ENCODE data around the gene MDM2. TPM values are rescaled to one million over a fixed set of nuclear protein-coding genes. Genes with fewer than 3 reads are reported as not detected.

Gene MDM2
- total RNA-seq, 2 donors from 2014 or later = 102 to 137 TPM

- Histone ChIP-seq H3K27ac (ENCODE audit: low read depth, low read length) (no peak overlapping the region), H3K36me3 (ENCODE audit: control insufficient read depth, insufficient read depth, low read length) (no peaks in the 10 kb centered on the region), H3K27me3 (ENCODE audit: control insufficient read depth, insufficient read depth, low read length, poor library complexity, severe bottlenecking) (no peaks in the 10 kb centered on the region), H3K9ac (ENCODE audit: extremely low read depth, low read length, poor library complexity, severe bottlenecking) (no peak overlapping the region), H3K4me3 (ENCODE audit: low read length) (no peak overlapping the region), H3K4me1 (ENCODE audit: control insufficient read depth, insufficient read depth, low read length) (no peaks in the 10 kb centered on the region), H3K9me3 (ENCODE audit: control insufficient read depth, low read length) (no peaks in the 10 kb centered on the region)
- DNase-seq = no peak
- H3K4me3 Mint-ChIP-seq = no peak overlapping the region
- no peak overlapping the region for H3K27ac Mint-ChIP-seq
- H3K36me3 Mint-ChIP-seq (ENCODE audit: low read depth) = no peaks in the 10 kb centered on the region
- no peak for TF ChIP-seq CTCF (conservative IDR thresholded peaks at IDR 0.05)
- WGBS, 2 experiments (ENCODE audit: insufficient coverage in 1 of 2, insufficient read length in 1 of 2) = 94 to 100% methylated on average over 4 to 7 of the region's 8 CpGs
- no peaks in the 10 kb centered on the region for H3K27me3 Mint-ChIP-seq (ENCODE audit: insufficient read depth)
- no peaks in the 10 kb centered on the region for H3K9me3 Mint-ChIP-seq
- no peaks in the 10 kb centered on the region for H3K4me1 Mint-ChIP-seq
These were observed 47.8 kb downstream of the MDM2 start for GRCh38 chr12:68855771-68856170.

- Mint-ChIP-seq H3K9me3 (no peaks in the 10 kb centered on the region), H3K27me3 (ENCODE audit: insufficient read depth) (no peaks in the 10 kb centered on the region), H3K4me1 (no peaks in the 10 kb centered on the region), H3K4me3 (no peak overlapping the region), H3K36me3 (ENCODE audit: low read depth) (no peaks in the 10 kb centered on the region), H3K27ac (no peak overlapping the region)
- 79 to 92% methylated on average over 2 to 3 of the region's 3 CpGs for WGBS, 2 experiments (ENCODE audit: insufficient coverage in 1 of 2, insufficient read length in 1 of 2)
- Histone ChIP-seq H3K36me3 (ENCODE audit: control insufficient read depth, insufficient read depth, low read length) (no peaks in the 10 kb centered on the region), H3K9ac (ENCODE audit: extremely low read depth, low read length, poor library complexity, severe bottlenecking) (no peak overlapping the region), H3K4me1 (ENCODE audit: control insufficient read depth, insufficient read depth, low read length) (no peaks in the 10 kb centered on the region), H3K27ac (ENCODE audit: low read depth, low read length) (no peak overlapping the region), H3K9me3 (ENCODE audit: control insufficient read depth, low read length) (no peaks in the 10 kb centered on the region), H3K4me3 (ENCODE audit: low read length) (no peak overlapping the region), H3K27me3 (ENCODE audit: control insufficient read depth, insufficient read depth, low read length, poor library complexity, severe bottlenecking) (no peaks in the 10 kb centered on the region)
- TF ChIP-seq CTCF (conservative IDR thresholded peaks at IDR 0.05) = no peak
- DNase-seq = no peak
These were observed 48.5 kb downstream of the MDM2 start for GRCh38 chr12:68856510-68856909.

- Mint-ChIP-seq H3K4me3 (no peak overlapping the region), H3K9me3 (no peaks in the 10 kb centered on the region), H3K36me3 (ENCODE audit: low read depth) (no peaks in the 10 kb centered on the region), H3K27me3 (ENCODE audit: insufficient read depth) (no peaks in the 10 kb centered on the region), H3K27ac (no peak overlapping the region), H3K4me1 (no peaks in the 10 kb centered on the region)
- no peak for TF ChIP-seq CTCF (conservative IDR thresholded peaks at IDR 0.05)
- no peak for DNase-seq
- 83 to 90% methylated on average over 2 to 3 of the region's 3 CpGs for WGBS, 2 experiments (ENCODE audit: insufficient coverage in 1 of 2, insufficient read length in 1 of 2)
- Histone ChIP-seq H3K36me3 (ENCODE audit: control insufficient read depth, insufficient read depth, low read length) (no peaks in the 10 kb centered on the region), H3K4me1 (ENCODE audit: control insufficient read depth, insufficient read depth, low read length) (no peaks in the 10 kb centered on the region), H3K9me3 (ENCODE audit: control insufficient read depth, low read length) (no peaks in the 10 kb centered on the region), H3K27me3 (ENCODE audit: control insufficient read depth, insufficient read depth, low read length, poor library complexity, severe bottlenecking) (no peaks in the 10 kb centered on the region), H3K27ac (ENCODE audit: low read depth, low read length) (no peak overlapping the region), H3K4me3 (ENCODE audit: low read length) (no peak overlapping the region), H3K9ac (ENCODE audit: extremely low read depth, low read length, poor library complexity, severe bottlenecking) (no peak overlapping the region)
These were observed 53.9 kb downstream of the MDM2 start for GRCh38 chr12:68861890-68862289.

All from endodermal cell (in vitro differentiated cells).